Smooth muscle cell (in vitro differentiated cells): ENCODE data around the gene TEPSIN. TPM values are rescaled to one million over a fixed set of nuclear protein-coding genes. Genes with fewer than 3 reads are reported as not detected.

Source experiments
- DNase-seq: peaks from one replicate; lab custom pipeline; 2025; ENCODE audit not compliant: unreplicated experiment; lab: John Stamatoyannopoulos, UW
- H2AFZ ChIP-seq: fragments of 200-600 bp; sonication (generic); 2 replicates; pipeline ENCODE4 v1.6.0; 2016; ENCODE audit warnings: antibody characterized with exemption, low read depth, mild to moderate bottlenecking
- H3F3A ChIP-seq: fragments of 200-600 bp; sonication (generic); 2 replicates; pipeline ENCODE4 v1.6.0; 2017; ENCODE audit warnings: antibody characterized with exemption, low read depth
- H3K27ac ChIP-seq: fragments of 200-600 bp; sonication (generic); 2 replicates; pipeline ENCODE4 v1.5.1; 2016; ENCODE audit warnings: low read depth, mild to moderate bottlenecking
- H3K27me3 ChIP-seq: fragments of 200-600 bp; sonication (generic); 2 replicates; pipeline ENCODE4 v1.6.1; 2016; ENCODE audit warnings: low read depth, mild to moderate bottlenecking
- H3K36me3 ChIP-seq: fragments of 200-600 bp; sonication (generic); 2 replicates; pipeline ENCODE4 v1.5.1; 2016; ENCODE audit warnings: low read depth
- H3K4me1 ChIP-seq: fragments of 200-600 bp; sonication (generic); 2 replicates; pipeline ENCODE4 v1.5.1; 2016; ENCODE audit warnings: low read depth
- H3K4me2 ChIP-seq: fragments of 200-600 bp; sonication (generic); 2 replicates; pipeline ENCODE4 v1.6.0; 2016; ENCODE audit warnings: mild to moderate bottlenecking
- H3K4me3 ChIP-seq: fragments of 200-600 bp; sonication (generic); 2 replicates; pipeline ENCODE4 v1.5.1; 2016; ENCODE audit warnings: mild to moderate bottlenecking
- H3K79me2 ChIP-seq: fragments of 200-600 bp; sonication (generic); 2 replicates; pipeline ENCODE4 v1.6.0; 2016; ENCODE audit warnings: low read depth, mild to moderate bottlenecking
- H3K9ac ChIP-seq: fragments of 200-600 bp; sonication (generic); 2 replicates; pipeline ENCODE4 v1.6.0; 2016; ENCODE audit warnings: low read depth
- H3K9me3 ChIP-seq: fragments of 200-600 bp; sonication (generic); replicated peaks from 2 replicates; pipeline ENCODE4 v1.5.1; 2016; ENCODE audit warnings: low read depth
- H4K20me1 ChIP-seq: fragments of 200-600 bp; sonication (generic); 2 replicates; pipeline ENCODE4 v1.6.0; 2016; ENCODE audit warnings: low read depth
- CTCF ChIP-seq: fragments of 200-600 bp; sonication (generic); IDR thresholded peaks from 2 replicates; pipeline ENCODE4 v1.5.1; 2017; ENCODE audit warnings: borderline replicate concordance, mild to moderate bottlenecking, antibody characterized with exemption; ENCODE audit not compliant: insufficient read depth, poor library complexity, severe bottlenecking
- WGBS: methylation state at CpG from one replicate; pipeline ENCODE4 v1.1.7; 2016; ENCODE audit warnings: low lambda C conversion rate; 5-methylcytosine and 5-hydroxymethylcytosine counted together
- polyA plus RNA-seq: library from polyadenylated mRNA; unstranded; fragments of >200 nt; fragmentation: Nextera tagmentation; extraction: Ambion mirVana; gene quantifications from 2 replicates; pipeline ENCODE4 v1.2.1, GENCODE V29; 2016
- total RNA-seq: library from RNA; depleted of rRNA; stranded (reverse); fragments of >200 nt; gene quantifications from 2 replicates; pipeline ENCODE4 v1.2.3, GENCODE V29; 2014

Gene TEPSIN
- total and polyA plus RNA-seq, 2 experiments from 2014 or later, result 9.8 to 18.6 TPM

- Histone ChIP-seq H3K9ac (no peak overlapping the region), H3K4me1 (no peaks in the 10 kb centered on the region), H3K9me3 (no peaks in the 10 kb centered on the region), H3K27me3 (no peaks in the 10 kb centered on the region), H3K27ac (no peak overlapping the region), H2AFZ (no peak overlapping the region), H3K4me2 (no peak overlapping the region), H3K4me3 (no peak overlapping the region), H3K36me3 (no peaks in the 10 kb centered on the region), H3F3A (peaks cover 6% of the 10 kb centered on the region), H4K20me1 (peaks cover 9% of the 10 kb centered on the region), H3K79me2 (no peaks in the 10 kb centered on the region)
- DNase-seq, result no peak
- TF ChIP-seq CTCF, result no peak
- 95% methylated on average over 28 of the region's 28 CpGs for WGBS
These were observed 8.0 kb upstream of the TEPSIN start for GRCh38 chr17:81246679-81247338.

GRCh38 chr17:81246343-81246670, 7.5 kb upstream of the TEPSIN start:
- no peak for TF ChIP-seq CTCF
- H3K4me1 ChIP-seq, result no peaks in the 10 kb centered on the region
- H3K36me3 ChIP-seq, result no peaks in the 10 kb centered on the region
- no peak overlapping the region for H3K9ac ChIP-seq
- H4K20me1 ChIP-seq, result peaks cover 14% of the 10 kb centered on the region
- H3K27me3 ChIP-seq, result no peaks in the 10 kb centered on the region
- H3K4me3 ChIP-seq, result no peak overlapping the region
- no peak overlapping the region for H2AFZ ChIP-seq
- H3K4me2 ChIP-seq, result no peak overlapping the region
- no peak overlapping the region for H3K27ac ChIP-seq
- peaks cover 1% of the 10 kb centered on the region for H3K79me2 ChIP-seq
- peaks cover 6% of the 10 kb centered on the region for H3F3A ChIP-seq
- 94% methylated on average over 10 of the region's 10 CpGs for WGBS
- DNase-seq, result no peak
- H3K9me3 ChIP-seq, result no peaks in the 10 kb centered on the region

GRCh38 chr17:81245665-81246342, 6.9 kb upstream of the TEPSIN start:
- no peak for TF ChIP-seq CTCF
- H3K9me3 ChIP-seq, result no peaks in the 10 kb centered on the region
- no peaks in the 10 kb centered on the region for H3K36me3 ChIP-seq
- no peak overlapping the region for H3K4me3 ChIP-seq
- H3K9ac ChIP-seq, result no peak overlapping the region
- H4K20me1 ChIP-seq, result peaks cover 14% of the 10 kb centered on the region
- no peaks in the 10 kb centered on the region for H3K27me3 ChIP-seq
- no peaks in the 10 kb centered on the region for H3K4me1 ChIP-seq
- no peak for DNase-seq
- no peak overlapping the region for H3K4me2 ChIP-seq
- no peak overlapping the region for H3K27ac ChIP-seq
- WGBS, result 95% methylated on average over 37 of the region's 37 CpGs
- H3K79me2 ChIP-seq, result peaks cover 7% of the 10 kb centered on the region
- no peak overlapping the region for H2AFZ ChIP-seq
- peaks cover 6% of the 10 kb centered on the region for H3F3A ChIP-seq
